MCF 10A (cell line): Measurements from ENCODE around the gene PTPRE. TPM values are rescaled to one million over a fixed set of nuclear protein-coding genes. Genes with fewer than 3 reads are reported as not detected.

Experiments used
- BruUV-seq: library from RNA; stranded (reverse); fragments of 400-500 nt; replicated peaks from 2 replicates; lab custom pipeline; 2021; lab: Mats Ljungman, UMichigan
- CTCF ChIA-PET: fragments of 300-600 bp; sonication (Branson Sonifier 250); formaldehyde crosslinking; extraction: SDS; loops from one replicate; lab custom pipeline; 2021; ENCODE audit warnings: antibody characterized with exemption, inconsistent platforms; lab: Yijun Ruan, JAX
- POLR2A ChIA-PET: fragments of 300-600, 350-650 bp; sonication (Branson Sonifier 250); formaldehyde crosslinking; extraction: SDS; loops from one replicate; lab custom pipeline; 2020; ENCODE audit warnings: antibody characterized with exemption, inconsistent platforms; lab: Yijun Ruan, JAX
- DNase-seq: peaks from one replicate; pipeline ENCODE4 v3.0.0-alpha.2; 2018; ENCODE audit not compliant: unreplicated experiment
- H3K27ac Mint-ChIP-seq: one replicate; pipeline ENCODE4 v1.8.0; 2022; ENCODE audit warnings: mild to moderate bottlenecking, low read depth, mixed read lengths; ENCODE audit not compliant: unreplicated experiment
- H3K27me3 Mint-ChIP-seq: one replicate; pipeline ENCODE4 v1.8.0; 2022; ENCODE audit warnings: mixed read lengths; ENCODE audit not compliant: insufficient read depth, unreplicated experiment
- H3K36me3 Mint-ChIP-seq: one replicate; pipeline ENCODE4 v1.8.0; 2022; ENCODE audit warnings: mild to moderate bottlenecking, moderate library complexity, mixed read lengths; ENCODE audit not compliant: insufficient read depth, unreplicated experiment
- H3K4me1 Mint-ChIP-seq: one replicate; pipeline ENCODE4 v1.8.0; 2022; ENCODE audit warnings: mixed read lengths; ENCODE audit not compliant: insufficient read depth, unreplicated experiment
- H3K4me3 Mint-ChIP-seq: one replicate; pipeline ENCODE4 v1.8.0; 2022; ENCODE audit warnings: mild to moderate bottlenecking, moderate library complexity, mixed read lengths; ENCODE audit not compliant: unreplicated experiment
- H3K9me3 Mint-ChIP-seq: one replicate; pipeline ENCODE4 v1.8.0; 2022; ENCODE audit warnings: mixed read lengths; ENCODE audit not compliant: unreplicated experiment
- CTCF ChIP-seq: fragments of 200-600 bp; IDR thresholded peaks from one replicate; pipeline ENCODE4 v1.8.0; 2022; ENCODE audit warnings: antibody characterized with exemption, mild to moderate bottlenecking; ENCODE audit not compliant: unreplicated experiment
- intact Hi-C: fragments of 100-400 bp; cut with micrococcal nuclease; formaldehyde crosslinking; loops from 2 replicates; pipeline ENCODE4 v1.14.1; 2022
- total RNA-seq: library from RNA; stranded (reverse); gene quantifications from 2 replicates; pipeline ENCODE4 v1.2.3, GENCODE V29; 2022

PTPRE gene
- total RNA-seq, 1 experiment from 2014 or later, result 34.6 TPM

GRCh38 chr10:127971101-127971946, 64.4 kb downstream of the PTPRE start:
- no peak overlapping the region for H3K4me3 Mint-ChIP-seq
- ChIA-PET CTCF (interaction anchor here (1.1 kb wide), 1 partner anchor 63 kb away, joined by 4 read pairs; no protein-coding TSS in a partner anchor), POLR2A (no interaction called here)
- no peaks in the 10 kb centered on the region for H3K27me3 Mint-ChIP-seq
- peaks cover 4% of the 10 kb centered on the region for H3K4me1 Mint-ChIP-seq
- intact Hi-C loops, result no loop called here
- H3K27ac Mint-ChIP-seq, result no peak overlapping the region
- no peak for TF ChIP-seq CTCF
- no peak for DNase-seq
- H3K36me3 Mint-ChIP-seq, result no peaks in the 10 kb centered on the region
- BruUV-seq, result no TSS peak
- no peaks in the 10 kb centered on the region for H3K9me3 Mint-ChIP-seq

GRCh38 chr10:127971963-127972615, 65.2 kb downstream of the PTPRE start:
- no peak for TF ChIP-seq CTCF
- DNase-seq, result no peak
- H3K27me3 Mint-ChIP-seq, result no peaks in the 10 kb centered on the region
- ChIA-PET POLR2A (no interaction called here), CTCF (no interaction called here)
- peaks cover 12% of the 10 kb centered on the region for H3K4me1 Mint-ChIP-seq
- no TSS peak for BruUV-seq
- H3K4me3 Mint-ChIP-seq, result no peak overlapping the region
- no peaks in the 10 kb centered on the region for H3K36me3 Mint-ChIP-seq
- no peaks in the 10 kb centered on the region for H3K9me3 Mint-ChIP-seq
- intact Hi-C loops, result no loop called here
- no peak overlapping the region for H3K27ac Mint-ChIP-seq

DNA sequence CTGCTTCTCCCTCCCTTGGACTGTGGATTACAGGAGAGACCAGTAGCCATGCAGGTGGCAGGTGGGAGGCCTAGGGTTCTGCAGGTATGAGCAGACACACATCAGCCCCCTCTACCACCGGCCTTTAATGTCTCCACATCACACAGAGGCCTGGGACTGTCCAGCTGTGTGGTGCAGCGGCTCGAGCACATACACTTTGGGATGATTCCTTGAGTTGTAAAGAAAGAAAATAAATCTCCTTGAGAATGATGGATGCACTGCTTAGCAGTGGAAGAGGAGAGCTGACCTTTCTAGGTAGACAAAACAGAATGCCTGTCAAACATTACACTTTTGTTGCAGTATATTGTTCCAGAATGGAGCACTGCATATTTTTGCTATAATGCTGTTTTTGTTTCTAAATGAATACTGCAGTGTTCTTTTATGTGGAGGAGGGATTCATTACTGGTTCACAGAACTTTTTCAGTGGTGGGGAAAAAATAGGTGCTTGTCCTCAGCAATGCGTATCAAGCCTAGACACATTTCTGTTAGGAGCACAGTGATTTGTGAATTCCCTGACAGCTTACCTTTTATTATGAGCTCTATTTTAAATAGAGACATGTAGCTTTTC, 66.0 kb downstream of the PTPRE start:
- intact Hi-C loops, result no loop called here
- BruUV-seq, result no TSS peak
- CTCF ChIA-PET, result interaction anchor here (1.4 kb wide), 1 partner anchor 66 kb away, joined by 6 read pairs; the partner anchor contains the start of gene PTPRE
- Mint-ChIP-seq H3K9me3 (no peaks in the 10 kb centered on the region), H3K4me3 (no peak overlapping the region), H3K27me3 (no peaks in the 10 kb centered on the region), H3K36me3 (no peaks in the 10 kb centered on the region), H3K27ac (no peak overlapping the region), H3K4me1 (peaks cover 20% of the 10 kb centered on the region)
- no peak for DNase-seq
- TF ChIP-seq CTCF, result no peak
- POLR2A ChIA-PET, result no interaction called here

DNA sequence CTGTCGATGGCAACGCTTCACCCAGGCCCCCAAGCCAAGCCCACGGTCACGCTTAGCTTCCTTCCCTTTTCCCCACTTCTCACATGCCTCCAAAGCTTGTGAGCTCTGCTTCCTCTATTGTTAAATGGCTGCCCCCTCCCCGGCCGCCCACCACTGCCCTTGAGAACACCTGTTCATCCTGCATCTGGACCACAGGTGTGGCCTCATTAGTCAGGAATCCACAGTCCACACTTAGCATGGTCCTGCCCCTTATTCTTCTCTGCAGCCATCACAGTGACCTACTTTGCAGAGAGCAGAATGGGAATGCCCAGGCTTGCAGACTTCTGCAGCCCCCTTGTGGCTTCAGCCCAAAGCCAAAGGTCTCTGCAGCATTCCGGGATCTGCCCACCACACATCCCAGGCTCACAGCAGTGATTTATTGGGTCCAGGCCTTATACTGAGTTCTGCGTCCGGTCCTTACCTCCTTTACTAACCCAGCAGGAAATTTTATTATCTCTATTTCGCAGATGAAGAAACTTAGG, 66.9 kb downstream of the PTPRE start:
- POLR2A ChIA-PET, result no interaction called here
- Mint-ChIP-seq H3K4me1 (peaks cover 23% of the 10 kb centered on the region), H3K27me3 (no peaks in the 10 kb centered on the region), H3K4me3 (no peak overlapping the region), H3K9me3 (no peaks in the 10 kb centered on the region), H3K27ac (no peak overlapping the region), H3K36me3 (no peaks in the 10 kb centered on the region)
- no TSS peak for BruUV-seq
- no peak for DNase-seq
- CTCF ChIA-PET, result interaction anchor here (1.4 kb wide), 1 partner anchor 67 kb away, joined by 6 read pairs; the partner anchor contains the start of gene PTPRE
- intact Hi-C loops, result no loop called here
- no peak for TF ChIP-seq CTCF
